HG03378 (cell line): ENCODE results near the gene CRYGS.
"Not testable (repeated sequence)": the region's sequence is repeated elsewhere in the genome, so short reads cannot be mapped to it uniquely, and the experiment has no call there.

Source experiments
- ATAC-seq: cut with Tn5 transposase; IDR thresholded peaks from one replicate; pipeline ENCODE4 v1.9.1; 2021; ENCODE audit warnings: mild to moderate bottlenecking, moderate library complexity; ENCODE audit not compliant: unreplicated experiment

The CRYGS gene

DNA sequence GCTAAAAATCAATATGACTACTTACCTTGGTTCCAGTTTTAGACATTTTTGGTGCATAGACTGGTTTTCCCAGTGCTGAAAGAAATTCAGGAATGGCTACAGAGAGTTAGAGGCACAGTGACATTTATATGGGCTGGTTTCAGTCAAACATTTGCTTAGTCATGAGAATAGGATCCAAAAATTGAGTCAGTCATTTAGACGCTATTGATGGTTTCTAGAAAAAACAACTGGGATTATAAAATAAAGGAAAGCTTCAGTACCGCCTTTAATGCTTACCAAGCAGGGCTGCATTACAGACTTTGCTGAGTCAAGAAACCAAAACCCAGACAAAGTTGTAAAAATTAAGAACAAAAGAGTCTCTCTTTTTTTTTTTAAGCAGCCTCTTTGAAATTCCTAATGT is at the start of gene CRYGS:
Gene CRYGS, minus strand, starts transcription at position 100 of the 400 bp plus-strand sequence. Its CDS starts 54 bp downstream, at position 46.
- ATAC-seq, result no peak

DNA sequence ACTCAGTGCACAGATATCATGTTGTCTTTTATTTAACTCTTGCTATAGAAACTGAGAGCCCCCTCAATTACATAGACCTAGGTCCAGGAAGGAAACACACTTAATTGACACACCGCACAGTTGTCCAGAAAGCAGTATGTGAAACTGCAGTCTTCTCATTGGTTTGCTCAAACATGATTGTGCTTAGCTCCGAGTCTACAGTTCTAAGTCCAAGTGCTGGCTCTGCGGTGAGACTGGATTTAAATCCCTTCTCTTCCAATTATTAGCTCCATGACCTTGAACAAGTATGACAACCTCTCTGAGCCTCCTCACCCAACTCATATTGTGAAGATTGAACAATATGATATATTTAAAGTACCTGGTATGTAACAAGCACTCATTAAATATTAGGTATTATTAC is 49.7 kb upstream of the CRYGS start:
- ATAC-seq, result no peak

GRCh38 chr3:186592682-186593081 is 48.5 kb upstream of the CRYGS start:
- no peak for ATAC-seq

GRCh38 chr3:186590580-186591295 is 46.6 kb upstream of the CRYGS start:
- ATAC-seq, result no peak

GRCh38 chr3:186589856-186590579 is 45.8 kb upstream of the CRYGS start:
- no peak for ATAC-seq

GRCh38 chr3:186589121-186589520 is 44.9 kb upstream of the CRYGS start:
- ATAC-seq, result no peak

DNA sequence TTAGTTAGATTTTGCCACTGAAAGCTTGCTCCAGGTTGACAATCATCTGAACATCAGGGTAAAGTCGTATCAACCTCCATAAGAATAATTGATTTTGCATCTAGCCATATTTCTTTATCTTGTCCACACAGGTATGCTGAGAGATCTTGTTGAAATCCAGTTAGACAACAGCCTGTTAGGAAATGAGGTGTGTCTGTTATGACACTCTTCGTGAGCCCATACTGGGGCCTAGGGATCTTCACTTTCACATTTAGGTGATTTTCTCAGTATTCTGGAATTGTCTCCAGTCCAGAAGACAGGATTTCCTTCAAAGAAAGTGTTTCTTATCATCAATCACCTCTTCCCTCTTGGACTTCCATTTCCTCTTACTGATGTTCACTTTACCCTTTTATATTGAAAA is 44.5 kb upstream of the CRYGS start:
- ATAC-seq, result no peak

GRCh38 chr3:186587183-186587582 is 43.0 kb upstream of the CRYGS start:
- ATAC-seq, result no peak

DNA sequence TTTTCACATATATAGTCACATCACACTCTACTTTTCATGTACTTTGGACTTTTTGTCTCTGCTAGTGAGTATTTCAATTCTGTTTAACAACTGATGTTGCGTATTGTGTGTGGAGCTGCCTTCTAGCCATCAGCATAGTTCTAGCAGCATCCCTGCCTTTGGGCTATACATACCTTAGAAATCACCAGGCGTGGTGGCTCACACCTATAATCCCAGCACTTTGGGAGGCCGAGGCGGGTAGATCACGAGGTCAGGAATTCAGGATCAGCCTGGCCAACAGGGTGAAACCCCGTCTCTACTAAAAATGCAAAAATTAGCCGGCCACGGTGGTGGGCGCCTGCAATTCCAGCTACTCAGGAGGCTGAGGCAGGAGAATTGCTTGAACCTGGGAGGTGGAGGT is 42.1 kb upstream of the CRYGS start:
- not testable (repeated sequence) for ATAC-seq

DNA sequence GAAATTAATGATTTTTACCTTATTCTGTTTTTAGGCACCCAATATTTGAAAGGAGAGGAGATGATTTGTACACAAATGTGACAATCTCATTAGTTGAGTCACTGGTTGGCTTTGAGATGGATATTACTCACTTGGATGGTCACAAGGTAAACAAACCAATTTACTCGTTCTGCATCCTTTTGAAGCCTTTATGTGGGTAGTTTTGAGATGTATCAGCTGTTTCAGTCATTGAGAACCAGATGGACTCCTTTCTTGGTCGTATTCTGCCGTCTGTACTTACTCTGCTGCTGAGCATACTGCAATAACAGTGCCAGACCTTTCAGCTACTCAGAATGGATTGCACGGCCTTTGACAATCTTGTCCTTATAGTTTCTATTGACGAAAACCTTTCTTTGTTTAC is 39.7 kb upstream of the CRYGS start:
- ATAC-seq, result no peak

GRCh38 chr3:186582541-186582940 is 38.4 kb upstream of the CRYGS start:
- ATAC-seq, result no peak

GRCh38 chr3:186580785-186581184 is 36.6 kb upstream of the CRYGS start:
- ATAC-seq, result no peak

- ATAC-seq, result no peak
Measured at GRCh38 chr3:186577521-186577920, 33.3 kb upstream of the CRYGS start.

DNA sequence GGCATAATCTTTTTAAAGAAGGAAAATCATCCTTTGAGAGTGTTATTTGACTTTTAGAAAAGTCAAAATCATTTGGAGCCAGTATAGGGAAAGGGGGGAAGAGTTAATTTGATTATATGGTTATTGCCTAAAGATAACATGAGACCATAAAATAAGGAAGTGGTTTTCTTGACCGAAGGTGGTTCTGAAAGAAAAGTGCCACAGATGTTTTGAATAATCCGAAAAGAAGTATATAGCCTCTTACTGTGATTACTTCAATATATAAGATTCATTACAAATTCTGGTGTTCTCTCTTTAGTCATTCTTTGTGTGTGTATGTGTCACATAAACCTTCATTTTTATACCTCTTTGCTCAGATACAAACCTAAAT is 27.4 kb upstream of the CRYGS start:
- no peak for ATAC-seq

DNA sequence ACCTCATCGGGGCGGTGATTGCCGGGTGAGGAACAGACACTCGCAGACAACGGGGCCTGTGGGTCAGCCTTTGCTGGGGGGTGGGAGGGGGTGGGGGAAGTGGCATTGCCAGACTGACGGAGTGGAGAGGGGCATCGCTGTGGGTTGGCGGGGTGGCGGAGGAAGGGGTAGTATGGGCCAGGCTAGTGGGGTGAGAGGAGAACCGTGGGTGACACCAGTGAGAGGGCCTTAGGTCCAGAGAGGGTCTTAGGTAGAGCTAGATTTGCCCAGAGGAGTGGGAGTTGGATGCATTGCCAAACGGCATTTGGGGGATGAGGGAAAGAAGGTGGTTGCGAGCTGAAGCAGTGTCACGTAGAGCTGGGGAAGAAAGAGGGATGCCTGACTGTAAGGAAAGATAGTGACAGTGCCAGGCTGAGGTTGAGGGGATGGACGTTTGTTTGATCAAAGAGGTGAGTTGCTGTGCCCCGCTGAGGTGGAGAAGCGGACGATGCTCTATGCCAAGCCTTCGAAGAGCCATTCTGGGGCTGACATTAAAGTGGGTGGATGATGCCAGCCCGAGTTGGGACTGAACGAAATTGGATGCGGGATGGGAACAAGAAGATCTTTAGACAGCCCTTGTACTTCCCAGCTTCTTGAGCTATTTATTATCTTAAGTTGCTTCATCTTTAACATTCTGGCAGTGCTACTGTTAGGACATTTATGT is 26.9 kb upstream of the CRYGS start:
- no peak for ATAC-seq

DNA sequence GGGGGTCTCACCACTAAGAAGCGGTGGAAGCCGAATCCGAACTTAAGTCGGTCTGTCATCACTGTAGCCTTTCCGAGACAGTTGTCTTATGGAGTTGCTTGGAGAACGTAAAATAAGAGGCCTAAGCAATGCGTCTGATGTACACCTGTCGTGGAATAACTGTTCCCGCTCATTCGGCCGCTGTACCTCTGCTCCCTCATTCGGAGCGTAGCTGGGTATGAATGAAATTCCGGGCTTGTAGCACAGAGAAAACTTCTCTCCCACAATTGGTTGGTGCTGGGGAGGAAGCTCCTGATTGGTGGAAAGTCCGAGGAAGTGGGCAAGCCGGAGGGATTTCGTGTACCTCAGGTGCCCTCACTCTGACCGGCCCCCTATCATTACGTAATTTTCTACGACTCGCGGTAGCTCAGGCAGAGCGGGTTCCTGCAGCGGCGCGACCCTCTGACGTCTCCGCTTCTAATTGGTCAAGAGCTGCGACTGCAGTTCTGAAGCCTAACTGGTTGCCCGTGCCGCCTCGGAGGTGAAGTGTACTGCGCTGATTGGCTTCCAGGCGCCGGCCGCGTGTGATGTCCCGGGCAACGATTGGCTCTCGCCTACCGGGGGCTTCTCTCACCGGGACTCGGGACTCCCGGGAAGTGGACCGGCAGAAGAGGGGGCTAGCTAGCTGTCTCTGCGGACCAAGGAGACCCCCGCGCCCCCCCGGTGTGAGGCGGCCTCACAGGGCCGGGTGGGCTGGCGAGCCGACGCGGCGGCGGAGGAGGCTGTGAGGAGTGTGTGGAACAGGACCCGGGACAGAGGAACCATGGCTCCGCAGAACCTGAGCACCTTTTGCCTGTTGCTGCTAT is 26.1 kb upstream of the CRYGS start, which contains the start of gene DNAJB11:
Gene DNAJB11, plus strand, starts transcription at position 625 of the 845 bp plus-strand sequence. Its CDS starts 178 bp downstream, at position 803.
- ATAC-seq, result peak; percentile 85

GRCh38 chr3:186569779-186570095 is 25.6 kb upstream of the CRYGS start:
- ATAC-seq, result no peak

GRCh38 chr3:186569361-186569760 is 25.2 kb upstream of the CRYGS start:
- ATAC-seq, result not testable (repeated sequence)

DNA sequence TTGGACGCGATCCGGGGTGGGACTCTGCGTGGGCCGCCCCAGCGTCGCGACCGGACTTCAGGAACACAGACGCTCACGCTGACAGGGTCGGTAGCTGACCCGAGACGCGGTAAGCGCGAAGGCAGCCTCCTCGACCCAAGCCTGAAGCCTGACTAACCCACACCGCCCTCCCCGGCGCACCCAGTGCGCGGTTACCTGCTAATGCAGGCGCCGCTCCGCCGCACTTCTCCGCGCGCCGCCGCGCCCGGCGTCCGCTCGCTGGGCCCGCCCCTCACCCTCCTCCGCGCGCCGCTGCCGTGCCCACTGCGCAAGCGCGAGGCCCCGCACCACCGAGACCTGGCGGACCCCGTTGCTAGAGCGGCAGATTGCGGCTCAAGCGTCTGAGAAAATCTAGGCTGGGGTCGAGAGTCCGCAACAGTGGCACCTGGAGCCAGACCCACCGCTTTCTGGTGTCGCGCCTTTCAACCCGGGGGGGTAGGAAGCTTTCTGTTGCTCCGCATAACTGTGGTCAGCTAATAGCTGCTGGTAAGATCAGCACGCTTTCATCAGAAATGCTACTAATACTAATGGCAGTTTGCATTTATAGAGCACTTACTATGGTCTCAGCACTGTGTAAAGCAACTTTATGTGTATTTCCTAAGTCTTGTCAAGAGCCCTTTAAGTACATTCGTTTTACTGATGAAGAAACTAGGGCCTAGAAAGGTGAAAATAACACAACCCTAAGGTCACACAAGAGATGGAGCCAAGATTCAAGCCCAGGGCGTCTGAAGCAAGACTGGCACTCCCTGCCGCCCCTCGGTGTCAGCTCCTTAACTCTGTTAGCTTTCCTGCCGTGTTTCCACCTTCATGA is 23.1 kb upstream of the CRYGS start, which contains the start of gene TBCCD1:
Gene TBCCD1, minus strand, starts transcription at position 268 of the 850 bp plus-strand sequence. CDS start 3,010 bp downstream, outside the sequence.
- peak; percentile 34 for ATAC-seq

- no peak for ATAC-seq
Measured at GRCh38 chr3:186566772-186567071, 22.5 kb upstream of the CRYGS start.
